PC-9 (cell line): ENCODE data around the gene LRRC63. TPM values are rescaled to one million over a fixed set of nuclear protein-coding genes. Genes with fewer than 3 reads are reported as not detected.

Experiments
- BruUV-seq: library from RNA; stranded (reverse); fragments of 400-500 nt; replicated peaks from 2 replicates; lab custom pipeline; 2021; lab: Mats Ljungman, UMichigan
- CTCF ChIA-PET: fragments of 300-600 bp; sonication (Branson Sonifier 250); formaldehyde crosslinking; loops from one replicate; lab custom pipeline; 2022; ENCODE audit warnings: antibody characterized with exemption; lab: Charles Lee
- POLR2A ChIA-PET: fragments of 300-600 bp; sonication (Branson Sonifier 250); formaldehyde crosslinking; loops from one replicate; lab custom pipeline; 2022; ENCODE audit warnings: antibody characterized with exemption; ENCODE audit not compliant: unreplicated experiment; lab: Charles Lee
- DNase-seq, 2 experiments: peaks; one replicate each; pipeline versions ENCODE4 v3.0.0 to v3.0.0-alpha.2; 2015 to 2022; ENCODE audit warnings: mixed read lengths in 1 of 2
- H2AFZ ChIP-seq: fragments of 200-600 bp; sonication (generic); 2 replicates; pipeline ENCODE4 v1.8.1; 2017; ENCODE audit warnings: antibody characterized with exemption
- H3F3A ChIP-seq: fragments of 200-600 bp; sonication (generic); 2 replicates; pipeline ENCODE4 v1.8.1; 2017; ENCODE audit warnings: antibody characterized with exemption, mild to moderate bottlenecking, low read depth; ENCODE audit not compliant: insufficient read depth
- H3K27ac ChIP-seq: fragments of 200-600 bp; sonication (generic); 2 replicates; pipeline ENCODE4 v1.6.1; 2016; ENCODE audit warnings: mixed run types
- H3K27me3 ChIP-seq: fragments of 200-600 bp; sonication (generic); 2 replicates; pipeline ENCODE4 v1.6.1; 2016; ENCODE audit warnings: low read depth, mixed run types; ENCODE audit not compliant: insufficient read depth
- H3K36me3 ChIP-seq: fragments of 200-600 bp; sonication (generic); 2 replicates; pipeline ENCODE4 v1.6.1; 2016; ENCODE audit warnings: low read depth, mixed run types
- H3K4me1 ChIP-seq: fragments of 200-600 bp; sonication (generic); replicated peaks from 2 replicates; pipeline ENCODE4 v1.6.1; 2016; ENCODE audit warnings: mixed run types; ENCODE audit not compliant: insufficient read depth
- H3K4me2 ChIP-seq: fragments of 200-600 bp; sonication (generic); 2 replicates; pipeline ENCODE4 v1.6.1; 2017; ENCODE audit warnings: mixed run types
- H3K4me3 ChIP-seq: fragments of 200-600 bp; sonication (generic); 2 replicates; pipeline ENCODE4 v1.6.1; 2016; ENCODE audit warnings: mixed run types
- H3K79me2 ChIP-seq: fragments of 200-600 bp; sonication (generic); 2 replicates; pipeline ENCODE4 v1.6.1; 2017; ENCODE audit warnings: low read depth, mixed run types
- H3K9me2 ChIP-seq: fragments of 200-600 bp; sonication (generic); 2 replicates; pipeline ENCODE4 v1.8.1; 2017; ENCODE audit warnings: mild to moderate bottlenecking; ENCODE audit not compliant: insufficient read depth
- H3K9me3 ChIP-seq: fragments of 200-600 bp; sonication (generic); 2 replicates; pipeline ENCODE4 v1.8.1; 2016; ENCODE audit warnings: low read depth; ENCODE audit not compliant: insufficient read depth
- H4K20me1 ChIP-seq: fragments of 200-600 bp; sonication (generic); 2 replicates; pipeline ENCODE4 v1.8.1; 2017; ENCODE audit not compliant: insufficient read depth
- EZH2 ChIP-seq: fragments of 200-600 bp; sonication (generic); IDR thresholded peaks from 2 replicates; pipeline ENCODE4 v1.8.0; 2017; ENCODE audit warnings: antibody characterized with exemption, low read depth
- intact Hi-C: fragments of 100-400 bp; cut with micrococcal nuclease; formaldehyde crosslinking; loops from one replicate; pipeline ENCODE4 v1.10.0; 2022; ENCODE audit not compliant: unreplicated experiment
- total RNA-seq: library from RNA; stranded (reverse); gene quantifications from 2 replicates; pipeline ENCODE4 v1.2.3, GENCODE V29; 2021
- TF ChIP-seq, protein P1 (sequence below): fragments of 200-600 bp; sonication (generic); conservative IDR thresholded peaks from 2 replicates; pipeline ENCODE4 v1.6.1; 2017; ENCODE audit warnings: mixed run types, antibody characterized with exemption, mild to moderate bottlenecking, moderate library complexity

LRRC63 gene
- total RNA-seq, 1 experiment from 2014 or later: not detected

DNA sequence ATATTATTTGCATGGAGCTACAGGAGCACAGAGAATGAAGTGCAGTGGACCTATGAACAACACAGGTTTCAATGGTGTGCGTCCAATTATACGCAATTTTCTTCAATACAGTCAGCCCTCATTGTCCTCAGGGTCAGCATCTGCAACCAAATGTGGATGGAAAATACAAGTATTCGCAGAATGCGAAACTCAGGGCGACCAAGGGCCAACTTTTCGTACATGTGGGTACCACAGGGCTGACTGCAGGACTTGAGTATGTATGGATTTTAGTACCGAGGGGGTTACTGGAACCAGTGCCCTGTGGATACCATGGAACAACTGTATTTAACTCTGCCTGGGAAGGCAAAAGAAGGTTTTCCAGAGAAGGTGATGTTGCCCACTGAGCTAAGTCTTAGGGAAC, 40.0 kb upstream of the LRRC63 start:
- Histone ChIP-seq H3K9me3 (no peaks in the 10 kb centered on the region), H3F3A (no peaks in the 10 kb centered on the region; the same call in 1 of the 2 replicates), H3K4me2 (no peak overlapping the region), H3K4me1 (no peaks in the 10 kb centered on the region), H4K20me1 (peaks cover 84% of the 10 kb centered on the region), H3K27ac (no peak overlapping the region), H3K79me2 (peaks cover 100% of the 10 kb centered on the region), H3K9me2 (no peaks in the 10 kb centered on the region), H3K36me3 (peaks cover 13% of the 10 kb centered on the region), H2AFZ (no peak overlapping the region), H3K4me3 (no peak overlapping the region), H3K27me3 (no peaks in the 10 kb centered on the region)
- no peak for DNase-seq
- ChIA-PET POLR2A (no interaction called here), CTCF (no interaction called here)
- no TSS peak for BruUV-seq
- intact Hi-C loops: no loop called here
- TF ChIP-seq EZH2: no peak
- TF ChIP-seq, protein P1, sequence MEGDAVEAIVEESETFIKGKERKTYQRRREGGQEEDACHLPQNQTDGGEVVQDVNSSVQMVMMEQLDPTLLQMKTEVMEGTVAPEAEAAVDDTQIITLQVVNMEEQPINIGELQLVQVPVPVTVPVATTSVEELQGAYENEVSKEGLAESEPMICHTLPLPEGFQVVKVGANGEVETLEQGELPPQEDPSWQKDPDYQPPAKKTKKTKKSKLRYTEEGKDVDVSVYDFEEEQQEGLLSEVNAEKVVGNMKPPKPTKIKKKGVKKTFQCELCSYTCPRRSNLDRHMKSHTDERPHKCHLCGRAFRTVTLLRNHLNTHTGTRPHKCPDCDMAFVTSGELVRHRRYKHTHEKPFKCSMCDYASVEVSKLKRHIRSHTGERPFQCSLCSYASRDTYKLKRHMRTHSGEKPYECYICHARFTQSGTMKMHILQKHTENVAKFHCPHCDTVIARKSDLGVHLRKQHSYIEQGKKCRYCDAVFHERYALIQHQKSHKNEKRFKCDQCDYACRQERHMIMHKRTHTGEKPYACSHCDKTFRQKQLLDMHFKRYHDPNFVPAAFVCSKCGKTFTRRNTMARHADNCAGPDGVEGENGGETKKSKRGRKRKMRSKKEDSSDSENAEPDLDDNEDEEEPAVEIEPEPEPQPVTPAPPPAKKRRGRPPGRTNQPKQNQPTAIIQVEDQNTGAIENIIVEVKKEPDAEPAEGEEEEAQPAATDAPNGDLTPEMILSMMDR: no peak

GRCh38 chr13:46172531-46172991, 39.2 kb upstream of the LRRC63 start:
- H3K9me3 ChIP-seq: no peaks in the 10 kb centered on the region
- DNase-seq: no peak
- peaks cover 13% of the 10 kb centered on the region for H3K36me3 ChIP-seq
- ChIA-PET CTCF (interaction anchor here (0.6 kb wide), 1 partner anchor 32 kb away, joined by 4 read pairs; no protein-coding TSS in a partner anchor), POLR2A (no interaction called here)
- H3K27me3 ChIP-seq: no peaks in the 10 kb centered on the region
- H3K4me1 ChIP-seq: no peaks in the 10 kb centered on the region
- peaks cover 78% of the 10 kb centered on the region for H4K20me1 ChIP-seq
- H3F3A ChIP-seq: no peaks in the 10 kb centered on the region; the same call in 1 of the 2 replicates
- intact Hi-C loops: no loop called here
- H3K4me2 ChIP-seq: no peak overlapping the region
- no peak for TF ChIP-seq EZH2
- TF ChIP-seq, protein P1: no peak
- peaks cover 100% of the 10 kb centered on the region for H3K79me2 ChIP-seq
- H3K27ac ChIP-seq: no peak overlapping the region
- H2AFZ ChIP-seq: no peak overlapping the region
- no peaks in the 10 kb centered on the region for H3K9me2 ChIP-seq
- H3K4me3 ChIP-seq: no peak overlapping the region
- BruUV-seq: no TSS peak

DNA sequence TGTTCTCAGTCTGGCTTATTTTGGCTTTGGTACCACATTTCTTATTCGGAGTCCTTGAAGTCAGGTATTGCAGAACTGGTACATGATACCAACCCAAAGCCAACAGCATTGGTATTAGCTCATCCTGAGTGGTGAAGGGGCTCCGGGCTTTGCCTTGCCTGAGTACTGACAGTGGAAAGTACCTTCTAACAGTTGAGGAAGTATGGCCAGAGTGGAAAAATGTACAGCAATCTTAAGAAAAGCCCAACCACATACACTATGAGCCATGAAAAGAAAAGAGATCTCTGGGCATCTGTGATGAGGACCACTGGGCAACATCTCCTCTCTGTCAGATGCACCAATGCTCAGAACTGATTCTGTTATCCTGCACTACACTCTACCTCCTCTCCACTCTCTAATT, 38.1 kb upstream of the LRRC63 start:
- CTCF ChIA-PET: no interaction called here
- POLR2A ChIA-PET: interaction anchor here (0.7 kb wide), 1 partner anchor 9 kb away, joined by 7 read pairs; the partner anchor contains the start of gene LCP1
- peaks cover 100% of the 10 kb centered on the region for H3K79me2 ChIP-seq

More for the DNA sequence above, 38.1 kb upstream of the LRRC63 start:
- no peaks in the 10 kb centered on the region for H3K9me2 ChIP-seq
- H3K27ac ChIP-seq: no peak overlapping the region
- H3K4me3 ChIP-seq: no peak overlapping the region
- H3K4me2 ChIP-seq: no peak overlapping the region
- no peak for TF ChIP-seq EZH2
- TF ChIP-seq, protein P1: no peak
- H2AFZ ChIP-seq: no peak overlapping the region
- H3K9me3 ChIP-seq: no peaks in the 10 kb centered on the region
- peaks cover 18% of the 10 kb centered on the region for H3K36me3 ChIP-seq
- intact Hi-C loops: no loop called here
- H3K4me1 ChIP-seq: no peaks in the 10 kb centered on the region
- BruUV-seq: no TSS peak
- DNase-seq: no peak
- peaks cover 75% of the 10 kb centered on the region for H4K20me1 ChIP-seq
- H3K27me3 ChIP-seq: no peaks in the 10 kb centered on the region
- H3F3A ChIP-seq: no peaks in the 10 kb centered on the region; the same call in 1 of the 2 replicates
